Inferior parietal cortex (tissue), 1 donor: ENCODE measurements around the gene MCAT.

Experiments
- DNase-seq: peaks from one replicate; pipeline ENCODE4 v3.0.0-alpha.2; 2016; ENCODE audit errors: extremely low spot score

MCAT gene

GRCh38 chr22:43094085-43094484 is 49.1 kb downstream of the MCAT start:
- DNase-seq: no peak

GRCh38 chr22:43092085-43092484 is 51.1 kb downstream of the MCAT start:
- DNase-seq: no peak

DNA sequence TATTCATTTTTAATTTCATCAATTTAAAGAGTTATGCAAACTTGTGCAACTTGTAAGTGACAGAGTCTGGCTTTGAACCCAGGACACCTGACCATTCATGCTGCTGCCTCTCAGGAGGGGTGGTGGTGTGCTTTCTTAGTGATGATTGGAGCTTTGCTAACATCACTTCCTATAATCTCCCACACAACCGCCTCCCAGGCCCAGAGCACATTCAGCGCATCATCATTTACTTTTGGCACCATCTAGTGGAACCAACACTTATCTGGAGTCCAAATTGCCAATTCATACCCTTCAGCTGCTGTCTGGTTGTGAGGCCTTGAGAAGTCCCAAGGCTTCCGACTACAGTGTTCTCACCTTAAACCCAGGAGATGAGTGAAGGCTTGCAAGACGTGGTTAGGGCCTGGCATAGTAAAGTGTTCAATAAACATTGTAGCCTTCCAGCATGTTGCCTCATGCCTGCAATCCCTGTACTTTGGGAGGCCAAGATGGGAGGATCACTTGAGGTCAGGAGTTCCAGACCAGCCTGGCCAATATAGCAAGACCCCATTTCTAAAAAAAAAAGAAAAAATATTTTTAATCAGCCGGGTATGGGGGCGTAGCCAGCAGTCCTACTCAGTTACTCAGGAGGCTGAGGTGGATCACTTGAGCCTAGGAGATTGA is 52.9 kb downstream of the MCAT start:
- DNase-seq: peak; percentile 77

DNA sequence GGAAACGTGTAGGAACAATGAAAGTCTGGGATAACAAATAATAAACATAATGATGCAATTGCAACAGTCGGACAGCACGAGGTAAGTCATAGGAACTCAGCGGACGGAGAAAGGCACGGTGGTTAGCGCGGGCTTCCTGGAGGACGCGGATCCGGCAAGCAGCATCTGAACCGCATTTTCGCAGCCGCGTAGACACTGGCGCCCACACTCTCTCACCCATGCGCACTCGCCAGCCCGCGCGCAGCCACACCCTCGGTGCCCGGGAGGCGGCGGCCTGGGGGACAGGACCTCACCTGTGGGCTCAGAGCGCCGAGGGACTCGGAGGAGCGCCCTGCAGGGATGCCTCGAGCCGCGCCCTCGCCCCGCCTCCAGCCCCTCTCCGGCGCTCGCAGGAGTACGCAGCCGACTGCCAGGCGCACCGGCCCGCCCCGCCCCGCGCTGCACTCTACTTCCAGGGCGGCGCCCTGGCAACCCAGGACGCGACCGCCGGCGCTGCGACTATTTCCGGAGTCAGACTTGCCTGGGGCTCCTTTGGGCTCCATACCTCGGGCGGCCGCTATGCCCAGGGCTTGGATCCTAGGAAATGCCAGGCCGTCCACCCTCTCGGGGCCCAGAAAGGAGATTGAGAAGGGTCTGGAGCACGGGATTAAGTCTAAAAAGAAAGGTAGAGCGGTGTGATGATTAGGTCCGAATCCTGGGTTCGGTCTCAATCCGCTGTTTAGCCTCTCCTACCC is 54.0 kb downstream of the MCAT start, which contains the start of gene TTLL1:
Gene TTLL1, minus strand, starts transcription at position 408 of the 734 bp plus-strand sequence. CDS start 13,805 bp downstream, outside the sequence.
- peak; percentile 78 for DNase-seq

- no peak for DNase-seq
Observed at GRCh38 chr22:43088627-43088983, 54.6 kb downstream of the MCAT start.

DNA sequence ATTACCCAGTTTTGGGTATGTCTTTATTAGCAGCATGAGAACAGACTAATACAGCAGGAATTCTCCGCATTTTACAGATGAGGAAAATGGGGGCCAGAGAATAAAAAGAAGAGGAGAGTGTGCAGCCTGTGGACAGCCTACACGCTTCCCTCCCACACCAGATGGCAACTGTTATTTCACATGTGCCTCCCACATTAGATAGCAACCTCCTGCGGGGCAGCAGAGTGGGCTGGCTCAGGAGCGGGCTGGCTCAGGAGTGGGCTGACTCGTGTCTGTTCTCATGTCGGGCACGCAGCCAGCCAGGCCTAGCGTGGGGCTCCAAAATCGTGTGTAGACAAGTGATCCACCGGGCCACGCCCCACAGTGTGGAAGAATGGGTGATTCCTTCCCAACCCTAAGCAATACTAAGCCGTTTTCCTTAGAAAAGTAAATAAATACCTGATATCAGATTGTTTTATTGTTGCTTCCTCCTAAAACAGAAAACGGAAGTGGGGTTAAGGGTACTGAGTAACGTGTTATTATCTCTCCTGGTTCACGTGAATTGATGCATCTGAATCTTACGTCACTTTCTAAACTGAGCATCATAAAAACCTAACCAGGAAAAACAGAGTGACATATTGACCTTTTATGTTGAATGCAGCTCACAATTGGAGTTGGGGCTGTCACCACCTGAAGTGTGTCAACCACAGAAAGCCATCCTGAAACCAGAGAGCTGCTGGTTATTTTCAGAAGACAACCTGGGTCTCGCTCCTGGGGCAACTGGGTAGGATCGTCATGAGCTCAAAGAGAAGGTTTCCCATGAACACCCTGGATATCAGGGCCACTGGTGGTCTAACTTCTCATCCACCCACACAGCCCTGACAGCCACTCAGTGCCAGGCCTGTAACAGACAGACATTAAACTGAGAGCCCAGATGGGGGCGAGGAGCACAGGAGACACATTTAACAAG is 57.3 kb downstream of the MCAT start:
- no peak for DNase-seq
